ENCODE measurements around the gene RTN4RL1. TPM values are rescaled to one million over a fixed set of nuclear protein-coding genes. Genes with fewer than 3 reads are reported as not detected.

The RTN4RL1 gene
- total and polyA plus RNA-seq, 9 of the 15 experiments (the other 6 are each of a cell fraction or from before 2014, with no cell fraction given) = 0.04 to 0.06 (median 0.04) TPM; not detected in 5

DNA sequence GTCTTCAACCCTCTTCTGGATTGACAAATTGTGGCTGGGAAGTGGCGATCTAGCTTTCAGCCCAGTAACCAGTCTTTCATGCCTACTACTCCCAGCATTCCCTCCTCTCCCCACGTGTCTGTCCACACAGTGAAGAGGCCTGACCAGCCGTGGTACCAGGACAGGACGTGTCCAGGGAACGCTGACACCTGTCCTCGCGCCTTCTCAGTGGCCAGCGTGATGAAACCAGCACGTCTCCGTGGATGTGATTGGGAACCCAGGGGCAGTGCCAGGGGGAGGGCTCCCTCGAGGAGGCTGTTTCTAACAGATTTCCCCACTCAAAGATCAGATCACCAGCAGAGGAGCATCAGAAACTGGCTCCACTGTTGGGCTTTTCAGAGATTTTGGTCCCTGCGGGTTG is 126.3 kb downstream of the RTN4RL1 start:
- Histone ChIP-seq H3K4me1 (replicated peaks in 1 of 2; ENCODE audit: control insufficient read depth in 2 of 2, insufficient read depth in 2 of 2, low read length in 2 of 2) (no peaks in the 10 kb centered on the region), H3K36me3 (ENCODE audit: control insufficient read depth, insufficient read depth, low read length) (peaks cover 39% of the 10 kb centered on the region; the same call in 2 of the 3 replicates), H3K9me1 (ENCODE audit: control insufficient read depth, insufficient read depth, low read length) (no peaks in the 10 kb centered on the region), H3K4me3 (no peak overlapping the region), H3K79me2 (ENCODE audit: control insufficient read depth, insufficient read depth, low read length) (no peaks in the 10 kb centered on the region), H3K27me3 (ENCODE audit: control insufficient read depth in 2 of 2, insufficient read depth in 2 of 2, low read length in 2 of 2) (no peaks in the 10 kb centered on the region; a peak in 1 of 5 replicates), H2AFZ (ENCODE audit: low read depth, low read length) (no peak overlapping the region), H4K20me1 (replicated peaks; ENCODE audit: control insufficient read depth, insufficient read depth, low read length) (no peaks in the 10 kb centered on the region), H3K4me2 (ENCODE audit: insufficient read depth, low read length) (no peak overlapping the region), H3K9ac (ENCODE audit: insufficient read depth in 1 of 2, low read depth in 2 of 2, low read length in 2 of 2) (0 out of 4 replicates have a peak overlapping the region, but pooled peaks of 1 of the 2 experiments have one; percentile 20), H3K27ac (ENCODE audit: extremely low read depth, low read depth, low read length) (no peak overlapping the region), H3K9me3 (replicated peaks; ENCODE audit: control insufficient read depth, insufficient read depth, low read depth, low read length) (no peaks in the 10 kb centered on the region)
- ChIA-PET CTCF (ENCODE audit: low intra/inter-chr PET ratio) (no interaction called here), POLR2A (no interaction called here)
- DNase-seq (ENCODE audit: extremely low read depth in 1 of 4, low spot score in 3 of 4) = no peak
- intact Hi-C loops (cut with micrococcal nuclease) = no loop called here
- no peak for FAIRE-seq
- no TSS peak for BruUV-seq (replicated peaks)
- no peak for ATAC-seq
- 94% methylated on average over 9 of the region's 12 CpGs for WGBS (ENCODE audit: insufficient coverage, low coverage, missing lambda C conversion rate)
- TF ChIP-seq POLR2G (IDR thresholded peaks at IDR 0.05; ENCODE audit: low read depth, low read length) (peak; percentile 25; the same call in 1 of the 2 replicates), XRCC3 (IDR thresholded peaks at IDR 0.05) (no peak)
- in situ Hi-C loops (cut with MboI) = no loop called here

DNA sequence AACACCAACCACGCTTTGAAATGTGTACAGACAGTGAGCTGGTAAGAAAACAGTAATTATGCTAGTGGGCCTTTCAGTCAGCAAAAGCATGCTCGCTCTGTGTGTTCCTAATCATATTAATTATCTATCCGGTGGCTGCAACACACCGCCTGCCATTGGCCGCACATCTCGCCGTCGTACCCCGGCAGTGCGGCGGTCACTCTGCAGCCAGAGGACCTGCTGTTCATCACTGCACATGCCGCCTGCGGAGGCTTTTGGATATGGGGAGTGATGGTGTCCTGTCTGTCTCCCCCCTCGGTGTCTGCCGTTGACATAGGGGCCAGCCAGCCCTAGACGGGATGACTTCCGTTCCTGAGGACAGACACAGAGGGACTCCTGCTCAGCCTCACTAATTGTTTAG is 126.8 kb downstream of the RTN4RL1 start:
- Histone ChIP-seq H3K36me3 (ENCODE audit: control insufficient read depth, insufficient read depth, low read length) (peaks cover 43% of the 10 kb centered on the region; the same call in 2 of the 3 replicates), H3K27ac (ENCODE audit: extremely low read depth, low read depth, low read length) (no peak overlapping the region), H3K4me3 (no peak overlapping the region), H2AFZ (ENCODE audit: low read depth, low read length) (no peak overlapping the region), H3K4me1 (replicated peaks in 1 of 2; ENCODE audit: control insufficient read depth in 2 of 2, insufficient read depth in 2 of 2, low read length in 2 of 2) (no peaks in the 10 kb centered on the region), H3K79me2 (ENCODE audit: control insufficient read depth, insufficient read depth, low read length) (no peaks in the 10 kb centered on the region), H3K27me3 (ENCODE audit: control insufficient read depth in 2 of 2, insufficient read depth in 2 of 2, low read length in 2 of 2) (no peaks in the 10 kb centered on the region; a peak in 1 of 5 replicates), H3K9ac (ENCODE audit: insufficient read depth in 1 of 2, low read depth in 2 of 2, low read length in 2 of 2) (no peak overlapping the region), H4K20me1 (replicated peaks; ENCODE audit: control insufficient read depth, insufficient read depth, low read length) (no peaks in the 10 kb centered on the region), H3K9me3 (replicated peaks; ENCODE audit: control insufficient read depth, insufficient read depth, low read depth, low read length) (no peaks in the 10 kb centered on the region), H3K9me1 (ENCODE audit: control insufficient read depth, insufficient read depth, low read length) (no peaks in the 10 kb centered on the region), H3K4me2 (ENCODE audit: insufficient read depth, low read length) (no peak overlapping the region)
- TF ChIP-seq, protein P1, sequence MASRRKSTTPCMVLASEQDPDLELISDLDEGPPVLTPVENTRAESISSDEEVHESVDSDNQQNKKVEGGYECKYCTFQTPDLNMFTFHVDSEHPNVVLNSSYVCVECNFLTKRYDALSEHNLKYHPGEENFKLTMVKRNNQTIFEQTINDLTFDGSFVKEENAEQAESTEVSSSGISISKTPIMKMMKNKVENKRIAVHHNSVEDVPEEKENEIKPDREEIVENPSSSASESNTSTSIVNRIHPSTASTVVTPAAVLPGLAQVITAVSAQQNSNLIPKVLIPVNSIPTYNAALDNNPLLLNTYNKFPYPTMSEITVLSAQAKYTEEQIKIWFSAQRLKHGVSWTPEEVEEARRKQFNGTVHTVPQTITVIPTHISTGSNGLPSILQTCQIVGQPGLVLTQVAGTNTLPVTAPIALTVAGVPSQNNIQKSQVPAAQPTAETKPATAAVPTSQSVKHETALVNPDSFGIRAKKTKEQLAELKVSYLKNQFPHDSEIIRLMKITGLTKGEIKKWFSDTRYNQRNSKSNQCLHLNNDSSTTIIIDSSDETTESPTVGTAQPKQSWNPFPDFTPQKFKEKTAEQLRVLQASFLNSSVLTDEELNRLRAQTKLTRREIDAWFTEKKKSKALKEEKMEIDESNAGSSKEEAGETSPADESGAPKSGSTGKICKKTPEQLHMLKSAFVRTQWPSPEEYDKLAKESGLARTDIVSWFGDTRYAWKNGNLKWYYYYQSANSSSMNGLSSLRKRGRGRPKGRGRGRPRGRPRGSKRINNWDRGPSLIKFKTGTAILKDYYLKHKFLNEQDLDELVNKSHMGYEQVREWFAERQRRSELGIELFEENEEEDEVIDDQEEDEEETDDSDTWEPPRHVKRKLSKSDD (conservative IDR thresholded peaks at IDR 0.05; ENCODE audit: low read length) = no peak
- ChIA-PET CTCF (ENCODE audit: low intra/inter-chr PET ratio) (no interaction called here), POLR2A (no interaction called here)
- intact Hi-C loops (cut with micrococcal nuclease) (no loop called here), in situ Hi-C loops (cut with MboI) (no loop called here)
- FAIRE-seq (no peak), ATAC-seq (no peak), DNase-seq (ENCODE audit: extremely low read depth in 1 of 4, low spot score in 3 of 4) (no peak)
- no TSS peak for BruUV-seq (replicated peaks)
- WGBS (ENCODE audit: insufficient coverage, low coverage, missing lambda C conversion rate) = 91% methylated on average over 10 of the region's 17 CpGs
